Testis (tissue), 3 donors: ENCODE data around the gene B3GAT1. TPM values are rescaled to one million over a fixed set of nuclear protein-coding genes. Genes with fewer than 3 reads are reported as not detected.

Source experiments
- DNase-seq: peaks from one replicate; pipeline ENCODE4 v3.0.0-alpha.2; 2019
- H3K27ac ChIP-seq, 2 donors: fragments of 200-600 bp; sonication (generic); one replicate each; pipeline ENCODE4 v1.5.1; 2019
- H3K27me3 ChIP-seq: fragments of 200-600 bp; sonication (generic); one replicate; pipeline ENCODE4 v1.5.1; 2019
- H3K36me3 ChIP-seq: fragments of 200-600 bp; sonication (generic); one replicate; pipeline ENCODE4 v1.5.1; 2017; ENCODE audit warnings: low read depth; ENCODE audit errors: missing control alignments
- H3K4me1 ChIP-seq: fragments of 200-600 bp; sonication (generic); one replicate; pipeline ENCODE4 v1.5.1; 2019
- H3K4me3 ChIP-seq, 2 donors: fragments of 200-600 bp; sonication (generic); one replicate each; pipeline ENCODE4 v1.5.1; 2017 to 2019
- H3K9me3 ChIP-seq: fragments of 200-600 bp; sonication (generic); one replicate; pipeline ENCODE4 v1.5.1; 2017
- CTCF ChIP-seq, 3 experiments: fragments of 450-650 bp in 2 of 3; fragments of 200-600 bp in 1 of 3; sonication (generic) in 1 of 3; IDR thresholded peaks; one replicate each; pipeline ENCODE4 v1.5.1; 2016 to 2019; ENCODE audit warnings: antibody characterized with exemption in 3 of 3, mild to moderate bottlenecking in 2 of 3, moderate library complexity in 1 of 3
- POLR2A ChIP-seq: fragments of 450-650 bp; IDR thresholded peaks from one replicate; pipeline ENCODE4 v1.6.1; 2017; ENCODE audit warnings: antibody characterized with exemption, mild to moderate bottlenecking, moderate library complexity
- WGBS, 2 donors: methylation state at CpG; one replicate each; pipeline ENCODE4 v1.1.5; 2018; 5-methylcytosine and 5-hydroxymethylcytosine counted together
- intact Hi-C: fragments of 100-400 bp; cut with DNase I; formaldehyde crosslinking; loops from one replicate; pipeline ENCODE4 v1.15.1; 2023; ENCODE audit warnings: low total_unique reads
- polyA plus RNA-seq: library from polyadenylated mRNA; stranded (reverse); fragments of 350-450 nt; fragmentation: Illumina TruSeq; extraction: RNeasy Lipid Tissue Mini Kit (QIAGEN cat#74804); gene quantifications from one replicate; pipeline ENCODE4 v1.2.3, GENCODE V29; 2014; ENCODE audit warnings: low read depth, low replicate concordance; ENCODE audit not compliant: insufficient read depth
- total RNA-seq, 2 donors: library from RNA; depleted of rRNA; stranded (reverse); fragments of >200 nt; gene quantifications; one replicate each; pipeline ENCODE4 v1.2.3, GENCODE V29; 2016

The B3GAT1 gene
- total and polyA plus RNA-seq, 3 donors from 2014 or later, result 2.7 to 4.3 (median 3.0) TPM

GRCh38 chr11:134404575-134405341 is 7.3 kb downstream of the B3GAT1 start:
- 89 to 92% methylated on average over 8 to 30 of the region's 30 CpGs for WGBS, 2 donors
- H3K27me3 ChIP-seq, result no peaks in the 10 kb centered on the region
- no peaks in the 10 kb centered on the region for H3K9me3 ChIP-seq
- no peak overlapping the region for H3K4me3 ChIP-seq
- no peaks in the 10 kb centered on the region for H3K36me3 ChIP-seq
- no peaks in the 10 kb centered on the region for H3K4me1 ChIP-seq
- TF ChIP-seq POLR2A (no peak), CTCF (IDR thresholded peaks at IDR 0.05) (no peak)
- intact Hi-C loops, result no loop called here
- no peak overlapping the region for H3K27ac ChIP-seq
- DNase-seq, result no peak

GRCh38 chr11:134402910-134403309 is 9.1 kb downstream of the B3GAT1 start:
- no peaks in the 10 kb centered on the region for H3K36me3 ChIP-seq
- no peak for DNase-seq
- H3K4me1 ChIP-seq, result no peaks in the 10 kb centered on the region
- no peaks in the 10 kb centered on the region for H3K9me3 ChIP-seq
- TF ChIP-seq POLR2A (no peak), CTCF (IDR thresholded peaks at IDR 0.05) (no peak)
- no peak overlapping the region for H3K27ac ChIP-seq
- no peaks in the 10 kb centered on the region for H3K27me3 ChIP-seq
- no peak overlapping the region for H3K4me3 ChIP-seq
- 91 to 92% methylated on average over 4 to 12 of the region's 12 CpGs for WGBS, 2 donors
- intact Hi-C loops, result no loop called here

- Histone ChIP-seq H3K27me3 (no peaks in the 10 kb centered on the region), H3K27ac (no peak overlapping the region)
- WGBS, 2 donors, result 83 to 84% methylated on average over 13 to 19 of the region's 19 CpGs
These were observed 9.9 kb downstream of the B3GAT1 start for GRCh38 chr11:134401825-134402809.

GRCh38 chr11:134399996-134400395 is 12.0 kb downstream of the B3GAT1 start:
- no peaks in the 10 kb centered on the region for H3K27me3 ChIP-seq
- no peaks in the 10 kb centered on the region for H3K4me1 ChIP-seq
- no peak overlapping the region for H3K4me3 ChIP-seq
- intact Hi-C loops, result no loop called here
- no peak overlapping the region for H3K27ac ChIP-seq
- WGBS, 2 donors, result 85 to 87% methylated on average over 7 of the region's 7 CpGs
- H3K36me3 ChIP-seq, result no peaks in the 10 kb centered on the region
- TF ChIP-seq CTCF (IDR thresholded peaks at IDR 0.05) (no peak), POLR2A (no peak)
- H3K9me3 ChIP-seq, result no peaks in the 10 kb centered on the region
- no peak for DNase-seq

More at GRCh38 chr11:134401825-134402809, 9.9 kb downstream of the B3GAT1 start:
- DNase-seq, result no peak
- Histone ChIP-seq H3K4me3 (no peak overlapping the region), H3K4me1 (no peaks in the 10 kb centered on the region), H3K36me3 (no peaks in the 10 kb centered on the region), H3K9me3 (no peaks in the 10 kb centered on the region)
- intact Hi-C loops, result no loop called here
- TF ChIP-seq POLR2A (no peak), CTCF (IDR thresholded peaks at IDR 0.05) (no peak)
